Measurements from ENCODE around the gene DAPK1.

The DAPK1 gene

GRCh38 chr9:87706066-87706739, 208.5 kb downstream of the DAPK1 start:
- no peak for TF ChIP-seq Cebpa-rat (IDR thresholded peaks at IDR 0.05)

GRCh38 chr9:87707805-87708506, 210.3 kb downstream of the DAPK1 start:
- no peak overlapping the region for H3K4me3 ChIP-seq
- H3K27ac ChIP-seq = peak overlapping the region in 10 of 11 experiments; percentile 11 to 92 (median 64); a peak in 18 of 22 replicates
- peaks cover 0 to 15% (median 0%) of the 10 kb centered on the region in 11 experiments; a peak in 2 of 22 replicates for H3K9me3 ChIP-seq (replicated peaks in 1 of 11)
- H3K4me2 ChIP-seq = peak overlapping the region; percentile 29 to 91 (median 76); a peak in 21 of 22 replicates
- peaks cover 27 to 100% (median 52%) of the 10 kb centered on the region in 10 experiments for H3K4me1 ChIP-seq
- no peaks in the 10 kb centered on the region for H4K20me1 ChIP-seq
- TF ChIP-seq Cebpa-rat (IDR thresholded peaks at IDR 0.05) = no peak
- peaks cover 0 to 46% (median 0%) of the 10 kb centered on the region in 11 experiments; a peak in 7 of 22 replicates for H3K36me3 ChIP-seq
- H3K27me3 ChIP-seq = no peaks in the 10 kb centered on the region
- peak overlapping the region in 4 of 11 experiments; percentile 6 to 45 (median 26); a peak in 4 of 22 replicates for H3K9ac ChIP-seq

More at GRCh38 chr9:87706066-87706739, 208.5 kb downstream of the DAPK1 start:
- Histone ChIP-seq H4K20me1 (no peaks in the 10 kb centered on the region), H3K36me3 (peaks cover 0 to 61% (median 0%) of the 10 kb centered on the region in 11 experiments; a peak in 7 of 22 replicates), H3K4me1 (peaks cover 15 to 93% (median 37%) of the 10 kb centered on the region in 10 experiments; a peak in 19 of 20 replicates), H3K9me3 (replicated peaks in 1 of 11) (peaks cover 0 to 15% (median 0%) of the 10 kb centered on the region in 11 experiments; a peak in 2 of 22 replicates), H3K27ac (peak overlapping the region in 2 of 11 experiments; percentile 66 to 67; a peak in 3 of 22 replicates), H3K27me3 (no peaks in the 10 kb centered on the region), H3K4me2 (peak overlapping the region in 3 of 11 experiments; percentile 69 to 87 (median 76); a peak in 4 of 22 replicates), H3K9ac (no peak overlapping the region), H3K4me3 (no peak overlapping the region)

GRCh38 chr9:87708546-87708945, 210.9 kb downstream of the DAPK1 start:
- Histone ChIP-seq H3K9ac (peak overlapping the region in 2 of 11 experiments; percentile 22 to 46; a peak in 2 of 22 replicates), H3K4me2 (peak overlapping the region; percentile 28 to 91 (median 76); a peak in 21 of 22 replicates), H3K4me3 (no peak overlapping the region), H4K20me1 (no peaks in the 10 kb centered on the region), H3K36me3 (peaks cover 0 to 40% (median 0%) of the 10 kb centered on the region in 11 experiments; a peak in 7 of 22 replicates), H3K27ac (peak overlapping the region in 9 of 11 experiments; percentile 39 to 92 (median 63); a peak in 16 of 22 replicates), H3K27me3 (no peaks in the 10 kb centered on the region), H3K9me3 (replicated peaks in 1 of 11) (peaks cover 0 to 15% (median 0%) of the 10 kb centered on the region in 11 experiments; a peak in 2 of 22 replicates), H3K4me1 (peaks cover 29 to 99% (median 58%) of the 10 kb centered on the region in 10 experiments)
- TF ChIP-seq Cebpa-rat (IDR thresholded peaks at IDR 0.05) = no peak

- no peak for TF ChIP-seq Cebpa-rat (IDR thresholded peaks at IDR 0.05)
- H3K27me3 ChIP-seq = no peaks in the 10 kb centered on the region
- H3K9me3 ChIP-seq (replicated peaks in 1 of 11) = peaks cover 0 to 15% (median 0%) of the 10 kb centered on the region in 11 experiments; a peak in 2 of 22 replicates
- peak overlapping the region in 2 of 11 experiments; percentile 22 to 46; a peak in 2 of 22 replicates for H3K9ac ChIP-seq
- no peak overlapping the region for H3K4me3 ChIP-seq
- H3K36me3 ChIP-seq = peaks cover 0 to 34% (median 0%) of the 10 kb centered on the region in 11 experiments; a peak in 7 of 22 replicates
- H3K4me2 ChIP-seq = peak overlapping the region in 10 of 11 experiments; percentile 28 to 91 (median 77); a peak in 21 of 22 replicates
- H3K4me1 ChIP-seq = peaks cover 31 to 99% (median 64%) of the 10 kb centered on the region in 10 experiments
- H4K20me1 ChIP-seq = no peaks in the 10 kb centered on the region
- peak overlapping the region in 9 of 11 experiments; percentile 39 to 92 (median 63); a peak in 16 of 22 replicates for H3K27ac ChIP-seq
Measured at GRCh38 chr9:87708986-87709728, 211.5 kb downstream of the DAPK1 start.

GRCh38 chr9:87710443-87710842, 212.8 kb downstream of the DAPK1 start:
- Histone ChIP-seq H3K4me1 (peaks cover 31 to 99% (median 76%) of the 10 kb centered on the region in 10 experiments), H3K4me2 (peak overlapping the region in 4 of 11 experiments; percentile 76 to 91 (median 85); a peak in 8 of 22 replicates), H4K20me1 (no peaks in the 10 kb centered on the region), H3K36me3 (peaks cover 0 to 27% (median 0%) of the 10 kb centered on the region in 11 experiments; a peak in 7 of 22 replicates), H3K27ac (peak overlapping the region in 4 of 11 experiments; percentile 26 to 92 (median 78); a peak in 5 of 22 replicates), H3K4me3 (no peak overlapping the region), H3K9me3 (replicated peaks in 1 of 11) (peaks cover 0 to 15% (median 0%) of the 10 kb centered on the region in 11 experiments; a peak in 2 of 22 replicates), H3K9ac (peak overlapping the region in 1 of 11 experiments; percentile 10; a peak in 1 of 22 replicates), H3K27me3 (no peaks in the 10 kb centered on the region)
- TF ChIP-seq Cebpa-rat (IDR thresholded peaks at IDR 0.05) = no peak

GRCh38 chr9:87711857-87712800, 214.5 kb downstream of the DAPK1 start:
- Histone ChIP-seq H3K4me2 (peak overlapping the region; percentile 55 to 91 (median 77)), H3K9ac (peak overlapping the region in 9 of 11 experiments; percentile 3 to 82 (median 37); a peak in 12 of 22 replicates), H3K27ac (peak overlapping the region in 10 of 11 experiments; percentile 38 to 92 (median 64); a peak in 19 of 22 replicates), H3K27me3 (no peaks in the 10 kb centered on the region), H3K4me3 (peak overlapping the region in 3 of 10 experiments; percentile 5 to 22 (median 15); a peak in 1 of 20 replicates), H3K4me1 (peaks cover 31 to 99% (median 76%) of the 10 kb centered on the region in 10 experiments), H3K9me3 (replicated peaks in 1 of 11) (peaks cover 0 to 1% (median 0%) of the 10 kb centered on the region in 11 experiments; a peak in 2 of 22 replicates), H4K20me1 (no peaks in the 10 kb centered on the region), H3K36me3 (peaks cover 0 to 10% (median 0%) of the 10 kb centered on the region in 11 experiments; a peak in 7 of 22 replicates)
- TF ChIP-seq Cebpa-rat (IDR thresholded peaks at IDR 0.05) = no peak

- Histone ChIP-seq H3K4me3 (0 out of 20 replicates have a peak overlapping the region, but pooled peaks of 1 of the 10 experiments have one; percentile 5), H3K9ac (peak overlapping the region in 5 of 11 experiments; percentile 11 to 82 (median 79); a peak in 5 of 22 replicates), H3K9me3 (replicated peaks in 1 of 11) (no peaks in the 10 kb centered on the region), H3K27ac (peak overlapping the region in 9 of 11 experiments; percentile 9 to 92 (median 68); a peak in 14 of 22 replicates), H3K4me2 (peak overlapping the region in 8 of 11 experiments; percentile 17 to 91 (median 78); a peak in 14 of 22 replicates), H3K27me3 (no peaks in the 10 kb centered on the region), H4K20me1 (no peaks in the 10 kb centered on the region), H3K36me3 (peaks cover 0 to 3% (median 0%) of the 10 kb centered on the region in 11 experiments; a peak in 3 of 22 replicates), H3K4me1 (peaks cover 30 to 99% (median 71%) of the 10 kb centered on the region in 10 experiments)
- no peak for TF ChIP-seq Cebpa-rat (IDR thresholded peaks at IDR 0.05)
Measured at GRCh38 chr9:87712801-87713277, 215.2 kb downstream of the DAPK1 start.

Measured in BLaER1 treated with 17β-estradiol and CSF1 and Interleukin-3, amounts not matched to agents 10 nM and 100 nM (cell line).